Measurements from ENCODE around the gene LYRM4. TPM values are rescaled to one million over a fixed set of nuclear protein-coding genes. Genes with fewer than 3 reads are reported as not detected.

LYRM4 gene
- total RNA-seq, 6 experiments from 2014 or later: 5.7 to 11.5 (median 8.5) TPM

- no peaks in the 10 kb centered on the region for H3K27me3 ChIP-seq
- WGBS (ENCODE audit: insufficient coverage, low coverage, low lambda C conversion rate, missing lambda C conversion rate): 81% methylated on average over 2 of the region's 2 CpGs
- H3K27ac ChIP-seq: no peak overlapping the region
- intact Hi-C loops (cut with DNase I): no loop called here
- H3K36me3 ChIP-seq: no peaks in the 10 kb centered on the region
- DNase-seq (no peak), ATAC-seq (no peak)
- no peaks in the 10 kb centered on the region for H3K9me3 ChIP-seq
- peaks cover 0 to 21% (median 6%) of the 10 kb centered on the region in 4 donors for H3K4me1 ChIP-seq
- no peak overlapping the region for H3K4me3 ChIP-seq
- TF ChIP-seq CTCF (IDR thresholded peaks at IDR 0.05): no peak
- no peak for TF ChIP-seq POLR2A (IDR thresholded peaks at IDR 0.05)
Observed at GRCh38 chr6:5208057-5208456, 52.7 kb downstream of the LYRM4 start.

GRCh38 chr6:5206920-5207561 lies 53.7 kb downstream of the LYRM4 start:
- TF ChIP-seq POLR2A (IDR thresholded peaks at IDR 0.05) (no peak), CTCF (IDR thresholded peaks at IDR 0.05) (no peak)
- 92% methylated on average over 6 of the region's 6 CpGs for WGBS (ENCODE audit: insufficient coverage, low coverage, low lambda C conversion rate, missing lambda C conversion rate)
- DNase-seq (no peak), ATAC-seq (no peak)
- Histone ChIP-seq H3K4me3 (no peak overlapping the region), H3K27ac (peak overlapping the region in 2 of 3 donors; percentile 59 to 89), H3K27me3 (no peaks in the 10 kb centered on the region), H3K36me3 (no peaks in the 10 kb centered on the region), H3K4me1 (peaks cover 0 to 21% (median 6%) of the 10 kb centered on the region in 4 donors), H3K9me3 (no peaks in the 10 kb centered on the region)
- intact Hi-C loops (cut with DNase I): no loop called here

- 32% methylated on average over 6 of the region's 7 CpGs for whole genome bisulfite sequencing (ENCODE audit: insufficient coverage, low coverage, low lambda C conversion rate, missing lambda C conversion rate)
Observed at GRCh38 chr6:5205877-5206850, 54.6 kb downstream of the LYRM4 start.

More at GRCh38 chr6:5205877-5206850, 54.6 kb downstream of the LYRM4 start:
- no peak overlapping the region for H3K4me3 ChIP-seq
- no peaks in the 10 kb centered on the region for H3K27me3 ChIP-seq
- H3K4me1 ChIP-seq: peaks cover 0 to 21% (median 6%) of the 10 kb centered on the region in 4 donors
- H3K36me3 ChIP-seq: no peaks in the 10 kb centered on the region
- H3K27ac ChIP-seq: peak overlapping the region; percentile 57 to 89 (median 59)
- no peaks in the 10 kb centered on the region for H3K9me3 ChIP-seq
- intact Hi-C loops (cut with DNase I): no loop called here
- peak; percentile 96 to 99 (median 96) for ATAC-seq
- TF ChIP-seq CTCF (IDR thresholded peaks at IDR 0.05) (no peak), POLR2A (IDR thresholded peaks at IDR 0.05) (no peak)
- peak; percentile 63 to 83 (median 72) for DNase-seq

All from right lobe of liver (tissue), 6 donors.